HTR-8/SVneo (cell line): ENCODE measurements around the gene CACNB2.
A peak's percentile ranks its signal among the peaks of the same experiment; 100 is the strongest.

Source experiments
- DNase-seq: peaks from one replicate; pipeline ENCODE4 v3.0.0; 2011; ENCODE audit warnings: low spot score, mixed read lengths; ENCODE audit not compliant: insufficient read length
- FAIRE-seq: peaks from 2 replicates; lab custom pipeline; 2011; peaks lifted over from hg19 to GRCh38; lab: Jason Lieb, UNC

CACNB2 gene

DNA sequence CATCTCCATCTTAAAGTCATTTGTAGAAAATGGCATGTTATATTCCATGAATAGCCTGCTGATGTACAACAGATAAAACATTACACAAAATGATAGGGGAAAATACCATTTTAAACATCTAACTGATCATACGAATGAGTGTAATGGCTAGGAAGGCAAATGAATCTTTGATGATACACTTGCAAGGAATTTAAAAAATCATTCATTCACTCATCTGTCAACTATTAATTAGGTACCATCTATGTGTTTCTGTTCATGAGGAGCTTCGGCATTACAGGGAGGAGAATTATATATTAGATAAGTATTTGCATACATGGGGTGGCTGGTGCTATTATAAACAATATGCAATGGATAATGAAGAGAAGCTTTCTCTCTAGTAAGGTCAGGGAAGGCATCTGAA lies 183.7 kb downstream of the CACNB2 start:
- FAIRE-seq: no peak
- no peak for DNase-seq

DNA sequence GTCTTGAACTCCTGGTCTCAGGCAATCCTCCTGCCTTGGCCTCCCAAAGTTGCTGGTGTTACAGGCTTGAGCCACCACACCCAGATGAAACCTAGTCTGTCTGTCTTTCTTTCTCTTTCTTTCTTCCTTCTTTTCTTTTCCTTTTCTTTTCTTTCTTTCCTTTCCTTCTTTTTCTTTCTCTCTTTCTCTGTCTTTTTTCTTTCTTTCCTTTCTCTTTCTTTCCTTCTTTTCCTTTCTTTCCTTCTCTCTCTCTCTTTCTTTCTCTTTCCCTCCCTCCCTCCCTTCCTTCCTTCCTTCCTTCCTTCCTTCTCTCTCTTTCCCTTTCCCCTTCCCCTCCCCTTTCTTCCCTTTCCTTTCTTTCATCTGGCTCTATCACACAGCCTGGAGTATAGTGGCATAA lies 185.2 kb downstream of the CACNB2 start:
- no peak for FAIRE-seq
- DNase-seq: no peak

DNA sequence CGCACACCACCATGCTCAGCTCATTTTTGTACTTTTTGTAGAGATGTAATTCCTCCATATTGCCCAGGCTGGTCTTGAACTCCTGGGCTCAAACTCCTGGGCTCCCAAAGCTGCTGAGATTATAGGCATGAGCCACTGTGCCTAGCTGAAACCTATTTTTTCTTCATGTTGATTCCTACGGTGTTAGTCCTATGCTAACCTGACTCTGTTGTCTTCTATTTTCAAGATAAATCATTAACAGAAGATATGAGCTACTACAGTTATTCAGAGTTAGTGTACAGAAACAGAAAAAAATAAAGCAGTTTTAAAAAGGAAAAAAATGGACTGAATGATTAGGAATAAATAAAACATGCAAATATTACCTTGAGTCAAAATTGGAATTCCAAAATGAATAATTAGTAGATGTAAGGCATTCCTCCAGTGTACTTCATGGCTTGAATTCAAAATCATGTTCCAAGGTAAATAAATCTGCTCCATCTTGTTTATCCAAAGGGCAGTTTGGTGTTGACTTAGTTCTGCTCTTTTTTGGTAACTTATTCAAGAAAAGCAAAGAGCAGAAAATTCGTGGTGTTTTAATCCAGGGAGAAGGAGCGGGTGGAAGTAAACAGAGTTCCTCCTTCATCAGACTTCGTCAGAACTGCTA lies 185.8 kb downstream of the CACNB2 start:
- FAIRE-seq (no peak), DNase-seq (no peak)

- FAIRE-seq (no peak), DNase-seq (no peak)
Measured at GRCh38 chr10:18328941-18329340, 188.7 kb downstream of the CACNB2 start.

GRCh38 chr10:18332048-18332447 lies 191.8 kb downstream of the CACNB2 start:
- no peak for DNase-seq
- FAIRE-seq: no peak

DNA sequence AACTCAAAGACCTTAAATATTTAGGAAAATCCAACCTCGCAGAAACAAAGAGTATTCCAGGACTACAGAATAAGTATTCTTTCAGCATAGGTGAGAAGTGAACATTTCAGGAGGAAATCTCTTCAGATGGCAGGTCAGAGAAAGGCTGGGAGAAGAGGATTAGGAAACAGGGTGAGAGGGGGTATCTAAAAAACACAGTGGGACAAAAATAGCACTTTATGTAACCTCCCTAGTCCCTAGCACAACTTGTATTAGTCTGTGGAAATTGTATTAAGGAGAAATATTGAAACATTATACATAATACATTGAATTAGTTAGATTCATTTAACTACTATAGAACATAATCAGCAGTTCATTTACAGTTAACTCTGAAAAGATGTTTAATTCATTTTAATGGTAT lies 192.3 kb downstream of the CACNB2 start:
- DNase-seq: no peak
- FAIRE-seq: no peak

DNA sequence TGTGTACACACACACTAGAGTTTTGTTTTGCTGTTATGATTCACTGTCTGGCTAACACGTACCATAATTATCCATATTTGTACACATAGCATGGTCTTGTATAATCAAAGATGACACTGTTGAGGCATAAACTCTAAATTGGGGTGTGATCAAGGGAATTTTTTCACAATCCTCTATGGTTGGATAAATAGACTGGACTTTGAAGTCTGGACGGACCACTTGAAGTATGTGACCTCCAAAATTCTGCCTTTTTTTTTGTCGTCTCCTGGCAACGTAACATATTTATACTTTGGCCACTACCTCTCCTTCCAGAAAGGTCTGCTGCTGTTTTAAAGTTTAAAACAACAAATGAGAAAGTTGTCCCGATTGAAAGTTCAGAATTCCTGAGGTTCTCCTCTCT lies 193.4 kb downstream of the CACNB2 start:
- FAIRE-seq (no peak), DNase-seq (no peak)

DNA sequence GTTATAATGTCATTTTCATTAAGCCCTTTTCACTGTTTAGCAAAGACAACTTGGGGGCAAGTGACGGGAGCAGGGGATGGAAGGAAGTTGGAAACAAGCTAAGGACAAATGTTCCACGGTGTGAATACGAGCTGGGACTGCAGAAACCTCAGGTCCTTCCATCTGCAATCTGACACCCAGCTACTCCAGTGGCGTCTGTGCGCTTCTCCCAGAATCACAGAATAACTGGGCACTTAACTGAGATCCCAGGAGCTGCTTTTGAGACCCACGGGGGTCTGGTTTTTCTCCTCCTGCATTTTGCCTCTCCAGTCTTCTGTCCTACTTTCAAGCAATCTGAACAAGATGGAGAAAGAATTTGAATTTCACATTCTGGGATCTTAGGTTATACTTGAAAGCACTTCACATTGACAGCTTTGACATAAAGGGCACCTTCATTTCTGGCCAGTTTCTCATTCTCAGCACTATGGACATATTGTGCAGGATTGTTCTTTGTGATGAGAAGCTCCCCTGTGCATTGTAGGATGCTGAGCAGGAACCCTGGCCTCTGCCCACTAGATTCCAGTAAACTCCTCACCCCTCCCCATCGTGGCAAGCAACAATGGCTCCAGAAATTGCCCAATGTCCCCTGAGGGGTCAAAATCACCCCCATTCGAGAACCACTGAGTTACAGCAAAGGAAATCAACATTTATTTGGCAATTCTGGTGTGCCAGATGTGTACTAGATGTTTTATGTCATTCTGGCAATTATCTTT lies 194.1 kb downstream of the CACNB2 start:
- DNase-seq: no peak
- no peak for FAIRE-seq

- FAIRE-seq (no peak), DNase-seq (no peak)
Measured at GRCh38 chr10:18340496-18341051, 200.3 kb downstream of the CACNB2 start.

DNA sequence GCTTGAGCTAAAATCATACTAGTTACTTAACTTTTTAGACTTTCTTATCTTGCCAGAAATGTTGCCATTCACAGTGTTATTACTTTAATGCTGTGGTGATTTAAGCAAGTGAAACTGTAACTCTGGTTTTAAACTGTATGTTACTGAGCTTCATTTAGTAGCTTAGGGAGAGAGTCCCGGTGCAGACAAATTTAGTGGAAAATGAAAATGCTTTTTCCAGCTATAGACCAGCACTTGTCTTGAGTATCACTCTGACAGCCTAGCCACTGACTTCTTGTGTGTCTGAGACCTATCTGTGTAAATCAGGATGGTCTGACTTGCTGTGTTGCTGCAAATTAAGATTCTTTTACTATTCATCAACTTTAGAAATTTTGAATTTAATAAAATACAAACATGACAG lies 200.8 kb downstream of the CACNB2 start:
- no peak for DNase-seq
- FAIRE-seq: no peak

GRCh38 chr10:18343573-18343972 lies 203.3 kb downstream of the CACNB2 start:
- FAIRE-seq: no peak

DNA sequence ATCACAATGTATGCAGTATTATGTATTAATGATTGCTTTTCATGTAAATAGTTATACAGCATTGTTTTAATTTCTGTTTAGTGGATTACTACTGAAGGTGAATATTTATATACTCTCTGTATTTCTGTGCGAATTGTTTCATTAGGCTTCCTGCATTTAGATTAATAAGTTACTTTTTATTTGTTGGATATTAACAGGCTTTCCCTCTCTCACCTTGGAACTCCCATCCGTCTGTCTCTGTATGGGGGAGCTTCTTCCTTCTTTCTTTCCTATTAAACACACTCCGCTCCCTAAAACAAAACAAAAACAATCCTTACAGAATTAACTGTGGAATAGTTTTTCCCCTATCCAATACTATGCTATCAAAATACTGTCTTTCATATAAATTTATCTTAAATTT lies 205.1 kb downstream of the CACNB2 start:
- no peak for DNase-seq
- no peak for FAIRE-seq

More at GRCh38 chr10:18343573-18343972, 203.3 kb downstream of the CACNB2 start:
- DNase-seq: no peak

GRCh38 chr10:18350340-18350739 lies 210.1 kb downstream of the CACNB2 start:
- FAIRE-seq (no peak), DNase-seq (no peak)

DNA sequence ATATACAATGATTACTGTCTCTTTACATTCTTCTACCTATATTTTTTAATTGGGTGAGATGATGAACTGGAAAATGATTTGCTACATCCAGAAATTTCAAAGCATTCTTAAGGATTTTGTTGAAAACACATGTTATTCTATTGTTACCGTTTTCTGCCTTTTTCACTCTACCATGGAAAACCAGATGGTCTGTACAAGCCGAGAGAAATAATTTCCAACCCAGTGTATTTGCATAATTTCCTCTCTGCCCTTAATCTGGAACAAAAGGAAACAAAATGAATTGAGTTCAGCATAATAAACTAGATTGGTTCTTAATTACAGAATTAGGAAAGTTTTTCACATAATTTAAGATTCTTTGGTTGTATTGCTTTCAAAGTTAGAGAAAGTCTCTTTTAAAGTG lies 211.2 kb downstream of the CACNB2 start:
- DNase-seq: no peak
- FAIRE-seq: no peak

DNA sequence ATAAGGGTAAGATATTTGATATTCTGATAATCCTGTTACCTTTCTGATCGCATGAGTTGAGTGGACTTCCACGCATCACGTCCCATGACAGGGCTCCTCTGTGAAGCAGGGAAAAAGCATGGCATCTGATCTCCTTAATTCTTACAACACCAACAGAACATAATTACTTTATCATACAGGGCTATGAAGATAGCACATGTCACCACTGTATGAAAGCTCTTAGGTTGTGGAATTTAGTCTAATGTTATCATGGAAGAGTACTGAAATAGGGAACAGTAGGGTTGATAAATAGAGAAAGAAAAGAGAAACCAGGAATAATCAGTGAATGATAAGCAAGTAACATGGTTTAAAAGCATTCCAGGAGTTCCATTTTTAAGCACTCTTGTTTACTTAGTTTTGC lies 212.0 kb downstream of the CACNB2 start:
- DNase-seq: no peak
- no peak for FAIRE-seq

DNA sequence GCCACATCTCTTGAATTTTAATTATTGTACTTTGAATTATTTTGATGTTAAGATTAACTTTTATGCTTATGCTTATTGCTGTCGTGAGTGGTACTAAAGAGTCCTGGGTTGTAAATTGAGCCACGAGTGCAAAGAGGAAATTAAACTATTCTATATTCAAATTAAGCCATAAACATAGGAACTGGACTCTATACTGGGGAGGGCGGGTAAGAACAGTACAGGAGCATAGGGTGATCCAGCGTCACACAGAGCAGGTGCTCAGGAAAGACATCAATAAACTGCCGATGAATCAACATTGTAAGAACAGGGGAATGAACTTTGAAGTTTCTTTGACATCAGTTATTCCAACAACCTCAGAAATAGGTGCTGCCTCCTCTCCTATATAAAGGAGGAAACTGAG lies 219.6 kb downstream of the CACNB2 start:
- FAIRE-seq: no peak
- DNase-seq: no peak

DNA sequence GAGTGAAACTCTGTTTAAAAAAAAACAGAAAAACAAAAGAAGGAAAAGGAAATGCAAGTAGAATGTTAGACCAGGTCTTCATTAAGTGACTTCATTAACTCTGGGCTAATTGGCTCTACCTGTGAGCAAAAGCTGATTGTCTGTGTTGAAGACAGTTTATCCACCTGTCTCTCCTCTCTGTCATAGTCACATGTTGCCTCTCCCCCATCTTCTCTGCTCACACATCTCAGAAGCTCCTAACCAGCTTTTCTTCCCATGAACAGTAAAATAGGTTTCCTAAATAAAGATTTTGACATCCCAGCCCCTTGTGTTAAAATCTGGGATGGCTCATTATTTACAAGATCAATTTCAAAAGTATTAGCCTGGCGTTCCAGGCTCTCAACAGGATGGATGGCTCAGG lies 222.7 kb downstream of the CACNB2 start:
- DNase-seq (no peak), FAIRE-seq (no peak)

DNA sequence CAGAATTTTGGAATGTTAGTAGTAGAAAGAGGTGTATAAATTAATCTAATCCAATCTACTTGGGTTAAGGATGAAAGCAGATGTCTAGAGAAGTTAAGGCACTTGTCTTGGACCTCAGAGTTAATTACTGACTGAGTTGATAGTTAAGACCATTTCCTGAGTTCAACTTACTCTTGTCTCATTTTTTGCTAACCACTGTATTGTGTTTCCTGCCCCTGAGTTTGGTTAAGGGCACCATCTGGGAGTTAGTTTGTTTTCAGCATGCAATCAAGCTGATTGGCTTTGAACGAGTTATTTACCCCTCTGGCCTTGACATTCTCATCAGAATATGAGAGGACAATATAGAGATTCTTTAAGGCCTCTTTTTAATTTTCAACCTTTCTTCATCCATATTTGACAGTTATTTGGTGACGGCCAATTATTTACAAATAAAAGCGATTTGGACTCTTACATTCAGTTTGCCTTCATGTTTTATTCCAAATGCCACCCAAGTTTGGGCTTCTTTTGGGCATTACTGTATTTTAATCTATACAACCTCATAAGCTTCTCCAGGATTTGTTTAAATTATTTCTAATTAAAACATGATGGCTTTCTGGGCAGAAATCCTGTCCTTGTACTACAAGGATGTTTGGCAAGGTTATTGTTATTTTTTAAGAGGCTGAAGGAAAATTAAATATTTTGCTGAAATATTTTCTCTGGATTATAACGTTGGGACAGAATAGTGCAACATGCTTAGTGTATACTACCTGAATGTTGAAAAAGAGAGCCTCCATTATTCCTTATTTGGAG lies 225.0 kb downstream of the CACNB2 start:
- FAIRE-seq: no peak
- DNase-seq: no peak

DNA sequence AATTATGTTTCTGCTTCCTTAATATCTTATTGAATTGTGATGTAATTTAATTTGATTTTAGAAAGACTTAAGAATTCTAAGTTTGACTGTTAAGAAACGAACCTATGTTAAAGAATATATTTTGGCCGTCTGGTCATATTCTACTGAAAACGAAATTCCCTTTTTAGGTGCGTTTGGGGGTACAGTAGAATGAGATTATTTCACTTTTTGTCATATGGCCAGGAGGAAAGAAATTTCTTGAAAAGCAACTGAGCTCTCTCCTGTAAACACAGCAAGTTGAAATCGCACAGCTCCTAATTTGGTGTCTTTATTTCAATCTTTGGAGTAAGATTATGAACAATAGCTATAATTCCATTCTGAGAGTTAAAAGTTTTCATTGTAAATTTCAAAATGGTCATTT lies 227.6 kb downstream of the CACNB2 start:
- no peak for FAIRE-seq
- no peak for DNase-seq

GRCh38 chr10:18368273-18368672 lies 228.0 kb downstream of the CACNB2 start:
- DNase-seq: no peak
- no peak for FAIRE-seq

- no peak for FAIRE-seq
Measured at GRCh38 chr10:18368682-18369081, 228.5 kb downstream of the CACNB2 start.

More at GRCh38 chr10:18368682-18369081, 228.5 kb downstream of the CACNB2 start:
- DNase-seq: peak; percentile 10
